G401 (cell line): ENCODE measurements around the gene PGLYRP1. TPM values are rescaled to one million over a fixed set of nuclear protein-coding genes. Genes with fewer than 3 reads are reported as not detected.
A peak's percentile ranks its signal among the peaks of the same experiment; 100 is the strongest.

ENCODE experiments used
- DNase-seq: peaks from one replicate; pipeline ENCODE4 v3.0.0-alpha.2; 2015; ENCODE audit warnings: low spot score
- in situ Hi-C: cut with HindIII; loops from 2 replicates; pipeline ENCODE4 v1.10.0; 2016; ENCODE audit warnings: low sequenced_read_pairs, mixed read lengths
- total RNA-seq: library from RNA; depleted of rRNA; stranded (reverse); fragments of >200 nt; shearing (Covaris generic); gene quantifications from 2 replicates; pipeline ENCODE4 v1.2.3, GENCODE V29; 2014

The PGLYRP1 gene
- total RNA-seq, 1 experiment from 2014 or later = not detected

DNA sequence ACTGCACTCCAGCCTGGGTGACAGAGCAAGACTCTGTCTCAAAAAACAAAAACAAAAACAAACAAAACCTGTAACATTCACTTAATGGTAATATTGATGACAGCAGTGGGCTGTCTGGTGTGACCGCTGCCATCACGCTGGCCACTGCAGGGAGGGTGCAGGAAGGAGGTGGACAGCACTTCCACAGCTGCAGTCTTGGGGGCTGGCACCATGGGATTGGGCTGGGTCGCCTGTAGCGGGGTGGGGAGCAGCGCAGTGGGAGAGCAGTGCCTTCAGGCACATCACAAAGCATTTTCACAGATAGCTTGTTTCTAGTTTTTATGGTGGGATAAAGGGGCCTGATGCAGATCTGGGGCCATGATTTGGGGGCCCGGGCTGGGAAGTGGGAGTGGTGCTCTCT is 12.7 kb upstream of the PGLYRP1 start:
- no peak for DNase-seq
- in situ Hi-C loops = no loop called here

- in situ Hi-C loops = no loop called here
- DNase-seq = no peak
These were observed 10.5 kb upstream of the PGLYRP1 start for GRCh38 chr19:46033401-46033800.

DNA sequence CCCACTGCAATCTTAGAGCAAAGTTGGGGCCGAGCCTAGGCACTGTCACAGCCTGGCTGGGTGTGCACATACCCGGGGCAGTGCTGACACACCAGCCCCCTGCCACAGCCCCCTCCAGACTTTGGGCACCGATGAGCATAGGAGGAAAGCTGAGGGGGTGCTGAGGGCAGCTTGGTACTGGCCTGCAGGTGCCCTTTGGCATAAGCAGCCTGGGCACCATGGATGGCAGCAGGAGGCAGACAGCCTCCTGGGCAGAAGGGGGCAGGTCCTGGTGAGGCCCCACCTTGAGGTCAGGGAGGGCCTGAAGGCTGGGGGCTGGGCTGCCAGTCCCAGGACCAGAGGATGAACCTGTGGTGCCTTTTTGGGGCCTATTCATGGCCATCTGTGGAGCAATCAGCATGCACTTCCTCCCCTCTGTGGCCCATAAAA is 9.8 kb upstream of the PGLYRP1 start:
- DNase-seq = no peak
- in situ Hi-C loops = no loop called here

- in situ Hi-C loops = no loop called here
- DNase-seq = no peak
These were observed 9.1 kb upstream of the PGLYRP1 start for GRCh38 chr19:46031781-46032596.

- DNase-seq = no peak
- in situ Hi-C loops = no loop called here
These were observed 8.1 kb upstream of the PGLYRP1 start for GRCh38 chr19:46030812-46031550.

DNA sequence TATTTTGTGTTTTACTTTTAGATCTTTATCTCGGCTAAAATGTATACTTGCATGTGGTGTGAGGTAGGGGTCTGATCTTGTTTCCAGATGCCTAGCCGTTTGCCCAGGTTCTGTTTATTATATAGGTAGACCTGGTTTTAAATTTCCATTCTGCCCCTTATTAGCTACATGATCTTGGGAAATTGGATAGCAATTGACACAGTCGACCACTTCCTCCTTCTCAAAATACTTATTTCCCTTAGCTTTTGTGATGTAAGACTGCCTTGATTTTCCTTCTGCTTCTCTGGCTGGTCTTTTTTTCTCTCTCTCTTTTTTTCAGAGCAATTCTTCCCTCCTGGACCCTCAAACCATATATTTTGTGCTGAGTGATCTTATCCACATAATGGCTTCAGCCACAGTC is 3.0 kb upstream of the PGLYRP1 start:
- DNase-seq = no peak
- in situ Hi-C loops = no loop called here

DNA sequence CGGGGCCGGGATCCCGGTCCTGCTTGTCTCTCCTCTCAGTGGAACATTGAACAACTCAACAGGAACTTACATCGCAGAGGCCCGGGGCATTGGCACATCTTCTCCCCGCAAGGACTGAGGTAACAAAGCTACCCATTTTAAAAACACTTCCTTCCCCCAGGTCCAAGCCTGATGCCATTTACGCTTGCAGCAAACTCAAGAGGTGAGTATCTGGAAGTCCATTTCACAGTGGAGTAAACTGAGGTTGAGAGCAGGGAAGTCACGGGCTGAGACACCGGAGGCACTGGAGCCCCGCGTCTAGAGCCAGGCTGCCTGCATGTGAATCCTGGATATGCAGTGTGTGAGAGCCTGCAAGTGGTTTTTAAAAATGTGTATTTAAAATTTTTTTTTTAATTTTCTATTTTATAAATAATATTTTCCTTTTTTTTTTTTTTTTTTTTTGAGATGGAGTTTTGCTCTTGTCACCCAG is 492 bp upstream of the PGLYRP1 start:
- in situ Hi-C loops = no loop called here
- DNase-seq = no peak

DNA sequence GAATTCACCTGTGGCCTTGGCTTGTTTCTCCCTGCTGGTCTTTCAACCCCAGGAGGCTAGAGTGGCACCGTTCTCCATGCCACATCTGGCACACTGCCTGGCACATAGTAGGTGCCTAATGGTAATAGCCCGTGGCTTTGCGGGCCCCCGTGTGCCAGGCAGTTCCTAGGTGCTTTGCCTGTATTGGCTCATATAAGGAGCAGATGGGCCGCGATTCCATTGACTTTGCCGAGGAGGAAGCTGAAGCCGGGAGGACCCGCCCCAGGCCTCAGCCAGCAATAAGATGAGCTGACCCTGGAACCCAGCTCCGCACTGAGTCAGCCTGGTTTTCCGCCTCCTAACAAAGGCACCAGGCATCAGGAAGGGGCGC is 807 bp downstream of the PGLYRP1 start:
- no peak for DNase-seq
- in situ Hi-C loops = no loop called here

- DNase-seq = no peak
- in situ Hi-C loops = no loop called here
These were observed 1.3 kb downstream of the PGLYRP1 start for GRCh38 chr19:46021531-46022041.

- in situ Hi-C loops = no loop called here
- no peak for DNase-seq
These were observed 2.1 kb downstream of the PGLYRP1 start for GRCh38 chr19:46020819-46021125.

DNA sequence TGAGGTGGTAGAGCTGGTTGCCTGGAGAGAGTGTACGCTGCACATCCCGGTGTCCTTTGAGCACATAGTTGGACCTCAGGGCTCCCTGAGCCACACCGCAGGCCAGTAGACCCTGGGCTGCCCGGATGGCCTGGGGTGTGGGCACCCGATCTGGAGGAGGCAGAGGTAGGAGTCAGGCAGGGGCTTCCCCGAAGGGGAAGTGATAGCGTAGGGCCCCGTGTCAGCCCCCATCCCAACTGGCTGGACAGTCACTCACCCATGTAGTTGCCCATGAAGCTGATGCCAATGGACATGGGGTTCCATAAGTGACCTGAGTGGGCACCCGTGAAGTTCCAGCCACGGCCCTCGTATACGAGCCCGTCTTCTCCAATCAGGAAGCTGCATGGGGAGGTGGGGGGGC is 3.6 kb downstream of the PGLYRP1 start:
- DNase-seq = no peak
- in situ Hi-C loops = no loop called here

DNA sequence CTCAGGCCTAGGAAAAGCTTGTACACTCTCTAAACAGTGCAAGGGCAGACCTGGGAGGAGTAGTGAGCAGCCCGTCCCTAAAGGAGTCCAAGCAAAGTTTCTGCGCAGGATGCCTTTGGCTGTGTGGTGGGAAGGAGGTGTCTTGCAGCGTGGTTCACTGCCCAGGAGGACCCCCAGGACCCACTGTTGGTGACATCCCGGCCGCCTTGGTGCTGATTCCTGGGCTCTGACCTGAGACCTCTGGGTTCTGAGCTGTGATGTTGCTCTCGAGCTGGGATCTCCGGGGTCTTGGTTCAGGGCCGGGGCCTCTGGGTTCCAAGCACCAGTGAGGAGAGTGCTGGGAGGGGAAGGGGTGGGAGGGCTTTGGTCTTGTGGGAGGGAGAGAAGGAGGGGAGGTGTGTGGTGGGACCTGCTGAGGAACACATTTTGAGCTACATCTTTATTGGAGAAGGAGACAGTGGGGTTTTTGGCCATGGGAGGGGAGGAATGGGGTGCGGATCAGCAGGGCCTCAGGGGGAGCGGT is 4.1 kb downstream of the PGLYRP1 start:
- in situ Hi-C loops = no loop called here
- DNase-seq = no peak

DNA sequence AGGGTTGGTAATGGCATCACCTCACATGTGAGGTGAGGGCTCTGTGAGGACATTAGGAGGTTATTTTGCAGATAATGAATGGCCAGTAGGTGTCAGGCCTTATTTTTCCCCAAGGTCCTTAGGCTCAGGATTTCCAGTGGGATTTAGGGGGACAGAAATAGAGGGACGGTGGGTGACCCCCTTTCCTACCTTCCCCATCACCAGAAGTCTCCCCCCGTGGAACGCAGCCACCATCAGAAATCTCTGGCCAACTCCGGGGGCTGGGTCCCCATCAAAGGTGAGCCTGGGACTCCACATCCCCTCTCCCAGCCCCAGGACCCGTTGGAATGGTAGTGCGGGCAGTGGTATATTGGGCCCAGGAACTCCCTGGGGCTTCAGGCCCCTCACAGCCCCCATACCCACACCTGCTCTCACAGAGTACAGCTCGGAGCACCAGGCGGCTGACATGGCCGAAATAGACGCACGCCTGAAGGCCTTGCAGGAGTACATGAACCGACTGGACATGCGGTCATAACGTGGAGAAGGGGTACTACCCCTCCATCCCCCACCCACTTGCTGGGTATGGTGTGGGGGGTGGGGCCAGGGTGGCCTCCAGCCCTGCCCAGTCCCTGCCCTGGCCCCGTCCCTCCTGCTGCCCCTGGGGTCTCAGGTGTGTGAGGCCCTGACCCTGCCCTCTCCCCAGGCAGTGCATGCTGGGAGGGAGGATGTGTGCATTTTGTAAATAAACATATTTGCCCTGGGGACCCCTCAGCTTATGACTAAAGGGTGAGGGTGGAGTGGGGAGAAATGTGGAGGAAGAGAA is 4.8 kb downstream of the PGLYRP1 start:
- in situ Hi-C loops = no loop called here
- no peak for DNase-seq

DNA sequence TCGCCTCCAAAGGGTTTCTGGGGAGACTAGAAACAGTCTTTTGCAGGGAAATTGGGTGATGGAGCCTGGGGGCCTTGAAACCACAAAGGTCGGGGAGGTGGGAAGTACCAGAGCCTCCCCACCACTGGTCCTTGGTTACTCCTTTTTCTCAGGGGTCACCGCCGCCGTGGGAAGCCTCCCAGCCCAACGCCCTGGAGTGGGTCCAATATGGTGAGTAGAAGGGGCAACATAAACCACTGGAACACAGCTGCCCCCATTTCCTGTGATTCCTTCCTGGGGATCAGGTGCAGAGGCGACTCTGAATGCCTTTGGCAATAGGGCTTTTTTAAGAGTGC is 5.8 kb downstream of the PGLYRP1 start:
- no peak for DNase-seq
- in situ Hi-C loops = no loop called here

DNA sequence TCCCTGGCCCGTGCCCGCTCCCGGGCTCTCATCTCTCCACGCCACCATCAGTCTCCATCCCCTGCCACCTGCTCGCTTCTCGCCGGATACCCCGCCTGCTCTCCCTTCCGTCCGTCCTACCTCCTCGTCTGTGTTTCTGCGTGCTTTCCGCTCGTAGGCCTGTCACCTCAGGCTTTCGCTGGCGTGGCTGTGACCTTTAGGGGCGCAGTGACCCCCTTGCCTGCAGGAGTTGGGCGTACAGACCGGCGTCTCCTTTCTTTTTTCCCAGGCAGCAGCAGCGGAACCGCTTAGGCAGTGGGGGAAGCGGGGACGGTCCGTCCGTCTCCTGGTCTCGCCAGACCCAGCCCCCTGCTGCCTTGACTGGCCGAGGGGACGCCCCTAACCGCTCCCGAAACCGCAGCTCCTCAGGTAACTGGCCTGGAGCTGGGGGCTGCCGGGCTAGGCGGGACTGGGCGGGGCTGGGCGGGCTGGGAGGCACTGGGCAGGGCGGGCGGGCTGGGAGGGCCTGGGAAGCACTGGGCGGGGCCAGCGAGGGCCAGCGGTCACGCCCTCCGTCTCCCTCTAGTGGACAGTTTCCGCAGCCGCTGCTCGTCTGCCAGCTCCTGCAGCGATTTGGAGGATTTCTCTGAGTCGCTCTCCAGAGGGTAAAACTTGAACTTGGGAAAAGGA is 6.3 kb downstream of the PGLYRP1 start:
- in situ Hi-C loops = no loop called here
- peak; percentile 85 for DNase-seq

- DNase-seq = no peak
- in situ Hi-C loops = no loop called here
These were observed 7.0 kb downstream of the PGLYRP1 start for GRCh38 chr19:46015687-46016425.

DNA sequence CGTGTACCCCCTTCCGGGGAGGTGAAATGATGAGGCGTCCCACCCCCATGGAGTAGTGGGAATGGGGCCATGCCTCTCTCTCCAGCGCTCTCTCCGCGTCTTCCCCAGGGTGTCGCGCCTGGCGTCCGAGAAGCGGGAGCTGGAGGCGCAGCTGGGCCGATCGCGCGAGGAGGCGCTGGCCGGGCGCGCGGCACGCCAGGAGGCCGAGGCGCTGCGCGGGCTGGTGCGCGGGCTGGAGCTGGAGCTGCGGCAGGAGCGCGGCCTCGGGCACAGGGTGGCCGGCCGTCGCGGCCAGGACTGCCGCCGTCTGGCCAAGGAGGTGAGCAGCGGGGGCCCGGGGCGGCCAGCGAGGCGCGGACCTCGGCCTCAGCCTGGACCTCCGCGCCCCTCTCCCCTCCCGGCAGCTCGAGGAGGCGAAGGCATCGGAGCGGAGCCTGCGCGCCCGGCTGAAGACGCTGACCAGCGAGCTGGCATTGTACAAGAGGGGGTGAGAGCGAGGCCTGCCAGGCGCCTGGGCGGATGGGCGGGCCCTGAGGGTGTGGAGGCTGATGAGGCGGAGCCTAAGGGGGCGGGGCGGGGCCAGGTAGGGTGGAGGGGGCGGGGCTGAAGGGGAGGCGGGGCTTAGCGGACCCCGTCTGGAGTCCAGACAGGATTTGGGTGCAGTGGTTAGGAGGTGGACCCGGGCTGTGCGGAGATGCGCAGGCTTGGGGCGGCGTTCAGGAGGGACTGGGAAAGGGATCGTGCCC is 7.7 kb downstream of the PGLYRP1 start:
- in situ Hi-C loops = no loop called here
- peak; percentile 47 for DNase-seq

GRCh38 chr19:46014534-46014933 is 8.3 kb downstream of the PGLYRP1 start:
- DNase-seq = no peak
- in situ Hi-C loops = no loop called here
